ENCODE data around the gene BCL11B.

The BCL11B gene

GRCh38 chr14:99119554-99120525, 152.2 kb downstream of the BCL11B start:
- DNase-seq (ENCODE audit: low spot score), result no peak

Data from putamen (tissue), 1 donor.